HG02938 (cell line): ENCODE results near the gene MATN4.

Experiments used
- ATAC-seq: cut with Tn5 transposase; IDR thresholded peaks from one replicate; pipeline ENCODE4 v1.9.1; 2021; ENCODE audit warnings: mild to moderate bottlenecking, moderate library complexity; ENCODE audit not compliant: unreplicated experiment

Gene MATN4

DNA sequence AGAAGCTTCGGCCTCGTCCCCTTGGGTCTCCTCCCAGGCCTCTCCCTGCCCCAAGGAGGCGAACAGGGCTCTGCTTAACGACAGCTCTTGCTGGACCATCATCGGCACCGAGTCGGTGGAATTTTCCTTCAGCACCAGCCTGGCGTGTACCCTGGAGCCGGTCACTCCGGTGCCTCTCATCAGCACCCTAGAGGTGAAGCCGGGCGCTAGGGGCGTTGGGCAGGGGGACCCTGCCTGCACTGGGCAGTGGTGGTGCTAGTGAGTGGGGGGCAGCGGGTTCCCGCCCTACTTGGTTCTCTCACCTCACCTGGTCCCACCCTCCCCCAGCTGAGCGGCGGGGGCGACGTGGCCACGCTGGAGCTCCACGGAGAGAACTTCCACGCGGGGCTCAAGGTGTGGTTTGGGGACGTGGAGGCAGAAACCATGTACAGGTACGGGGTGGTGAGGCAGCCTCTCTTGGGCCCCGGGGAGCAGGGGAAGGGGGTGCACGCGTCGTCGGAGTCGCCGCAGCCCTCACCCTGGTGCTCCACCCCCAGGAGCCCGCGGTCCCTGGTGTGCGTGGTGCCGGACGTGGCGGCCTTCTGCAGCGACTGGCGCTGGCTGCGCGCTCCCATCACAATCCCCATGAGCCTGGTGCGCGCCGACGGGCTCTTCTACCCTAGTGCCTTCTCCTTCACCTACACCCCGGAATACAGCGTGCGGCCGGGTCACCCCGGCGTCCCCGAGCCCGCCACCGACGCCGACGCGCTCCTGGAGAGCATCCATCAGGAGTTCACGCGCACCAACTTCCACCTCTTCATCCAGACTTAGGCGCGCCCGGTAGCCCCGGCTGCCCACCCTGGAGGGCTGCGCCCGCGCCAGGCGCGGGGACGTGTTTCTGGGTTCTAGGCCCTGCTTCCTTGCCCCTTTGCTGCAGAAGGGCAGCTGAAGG lies 8.3 kb upstream of the MATN4 start:
- ATAC-seq: no peak

DNA sequence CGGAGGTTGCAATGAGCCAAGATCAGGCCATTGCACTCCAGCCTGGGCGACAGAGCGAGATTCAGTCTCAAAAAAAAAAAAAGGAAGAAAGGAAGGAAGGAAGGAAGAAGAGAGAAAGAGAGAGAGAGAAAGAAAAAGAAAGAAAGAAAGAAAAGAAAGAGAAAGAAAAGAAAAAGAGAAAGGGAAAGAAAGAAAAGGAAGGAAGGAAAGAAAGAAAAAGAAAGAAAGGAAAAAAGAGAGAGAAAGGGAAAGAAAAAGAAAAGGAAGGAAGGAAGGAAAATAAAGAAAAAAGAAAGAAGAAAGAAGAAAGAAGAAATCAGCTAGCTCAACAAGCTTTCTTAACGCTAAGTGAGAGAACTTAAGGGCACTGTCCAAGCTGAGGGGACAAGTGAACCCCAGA lies 7.6 kb upstream of the MATN4 start:
- no peak for ATAC-seq

DNA sequence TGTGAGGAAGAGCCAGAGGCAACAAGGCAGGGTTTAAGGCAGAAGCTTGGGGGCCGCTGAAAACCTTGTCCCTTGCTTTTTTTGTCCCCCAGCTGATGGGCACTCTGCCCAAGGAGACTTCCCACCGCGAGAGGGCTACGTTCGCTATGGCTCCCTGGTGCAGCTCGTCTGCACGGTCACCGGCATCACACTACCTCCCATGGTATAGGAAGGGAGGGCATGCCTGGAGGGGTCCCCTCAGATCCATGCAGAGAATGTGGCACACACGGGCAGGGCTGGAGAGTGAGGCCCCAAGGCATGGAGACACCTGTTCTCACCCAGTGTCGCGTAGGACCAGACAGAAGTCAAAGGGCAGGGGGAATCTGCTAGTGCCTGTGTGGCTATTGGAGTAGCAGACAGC lies 5.8 kb upstream of the MATN4 start:
- no peak for ATAC-seq

DNA sequence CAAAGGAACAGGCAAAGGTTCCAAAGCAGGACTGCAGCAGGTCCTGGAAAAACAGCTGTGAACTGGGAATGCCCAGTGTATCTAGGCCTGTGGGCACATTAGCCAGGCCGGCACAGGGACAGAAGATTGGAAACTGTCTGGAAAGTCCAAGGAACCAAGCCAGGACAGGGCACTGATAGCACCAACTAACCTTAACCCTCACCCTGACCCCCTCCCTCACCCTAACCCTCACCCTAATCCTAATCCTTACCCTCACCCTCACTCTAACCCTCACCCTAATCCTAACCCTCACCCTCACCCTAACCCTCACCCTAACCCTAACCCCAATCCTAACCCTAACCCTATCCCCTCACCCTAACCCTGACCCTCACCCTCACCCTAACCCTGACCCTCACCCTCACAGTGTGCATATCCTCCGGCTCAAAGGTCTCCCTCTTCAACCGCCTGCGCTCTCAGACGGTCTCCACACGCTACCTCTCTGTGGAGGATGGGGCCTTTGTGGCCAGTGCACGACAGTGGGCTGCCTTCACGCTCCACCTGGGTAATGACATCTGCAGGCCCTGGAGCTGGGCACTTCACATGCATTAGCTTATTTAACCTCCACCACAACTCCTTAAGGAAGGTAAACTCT lies 5.1 kb upstream of the MATN4 start:
- ATAC-seq: no peak

GRCh38 chr20:45312241-45312640 lies 4.1 kb upstream of the MATN4 start:
- ATAC-seq: no peak

- ATAC-seq: no peak
These were observed 3.6 kb upstream of the MATN4 start for GRCh38 chr20:45311589-45312211.

DNA sequence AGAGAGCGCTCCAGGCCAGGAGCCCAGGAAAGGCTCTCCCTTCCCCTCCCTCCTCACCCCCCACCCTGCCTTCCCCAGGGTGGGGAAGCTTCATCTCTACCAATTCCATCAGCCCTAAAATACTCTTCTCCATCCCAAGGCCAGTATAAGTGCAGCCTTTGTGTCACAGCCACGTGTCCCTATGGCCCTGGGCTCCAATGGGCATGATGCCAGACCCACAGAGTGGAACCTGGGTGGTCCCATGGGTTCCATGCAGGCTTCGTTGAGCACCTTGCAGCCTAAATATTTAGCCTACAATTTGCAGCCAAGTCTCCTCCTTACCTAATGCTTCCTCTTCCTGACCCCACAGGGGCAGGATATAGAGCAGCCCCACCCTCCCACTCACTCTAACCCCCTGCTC lies 976 bp upstream of the MATN4 start:
- ATAC-seq: no peak

- no peak for ATAC-seq
These were observed 941 bp downstream of the MATN4 start for GRCh38 chr20:45307076-45307640.

- ATAC-seq: no peak
These were observed 1.6 kb downstream of the MATN4 start, which contains the start of gene RBPJL for GRCh38 chr20:45306431-45306982. RBPJL (plus strand) TSS chr20:45306840; CDS start chr20:45306923, 83 bp downstream.

GRCh38 chr20:45305262-45305661 lies 2.8 kb downstream of the MATN4 start:
- no peak for ATAC-seq

DNA sequence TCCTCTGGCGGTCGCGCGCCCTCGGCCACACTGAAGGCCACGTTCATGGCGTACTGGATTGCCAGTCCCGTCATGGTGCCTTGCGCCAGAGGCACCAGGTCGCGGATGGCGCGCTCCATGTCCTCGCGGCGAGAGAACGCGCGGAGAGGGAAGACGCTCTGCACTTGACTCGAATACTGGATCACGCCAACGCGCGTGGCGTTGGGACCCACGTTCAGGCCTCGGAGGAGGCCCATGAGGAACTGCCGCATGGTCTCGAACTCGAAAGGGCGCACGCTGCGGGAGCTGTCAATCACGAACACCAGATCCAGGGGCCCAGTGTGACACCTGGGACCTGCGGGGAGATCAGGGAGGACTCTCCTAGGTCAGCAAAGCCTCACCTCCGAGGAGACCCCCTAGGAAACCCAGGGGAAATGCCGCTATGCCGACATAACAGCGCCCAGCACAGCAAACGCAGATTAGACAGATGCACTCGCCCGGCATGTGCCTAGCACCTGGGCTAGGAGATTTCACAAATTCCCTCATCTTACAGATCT lies 3.6 kb downstream of the MATN4 start:
- ATAC-seq: no peak

GRCh38 chr20:45303586-45304463 lies 4.3 kb downstream of the MATN4 start:
- ATAC-seq: no peak

- no peak for ATAC-seq
These were observed 6.3 kb downstream of the MATN4 start for GRCh38 chr20:45301824-45302271.

DNA sequence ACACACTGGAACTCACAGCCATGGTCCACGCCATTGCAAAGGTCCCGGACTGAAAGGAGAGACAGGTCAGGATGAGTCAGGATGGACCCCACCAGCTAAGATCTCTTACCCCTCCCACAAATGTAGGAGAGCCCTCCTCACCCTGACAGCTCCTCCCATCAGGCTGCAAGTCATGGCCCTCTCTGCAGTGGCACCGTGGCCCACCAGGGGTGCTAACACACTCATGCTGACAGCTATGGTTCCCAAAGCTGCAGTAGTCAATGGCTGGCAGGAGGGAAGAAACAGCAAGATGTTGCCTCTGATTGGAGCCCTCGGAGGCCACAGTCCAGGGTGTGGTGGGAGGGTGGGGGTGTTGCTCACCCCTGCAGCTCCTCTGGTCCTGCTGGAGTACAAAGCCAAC lies 7.1 kb downstream of the MATN4 start:
- ATAC-seq: no peak

DNA sequence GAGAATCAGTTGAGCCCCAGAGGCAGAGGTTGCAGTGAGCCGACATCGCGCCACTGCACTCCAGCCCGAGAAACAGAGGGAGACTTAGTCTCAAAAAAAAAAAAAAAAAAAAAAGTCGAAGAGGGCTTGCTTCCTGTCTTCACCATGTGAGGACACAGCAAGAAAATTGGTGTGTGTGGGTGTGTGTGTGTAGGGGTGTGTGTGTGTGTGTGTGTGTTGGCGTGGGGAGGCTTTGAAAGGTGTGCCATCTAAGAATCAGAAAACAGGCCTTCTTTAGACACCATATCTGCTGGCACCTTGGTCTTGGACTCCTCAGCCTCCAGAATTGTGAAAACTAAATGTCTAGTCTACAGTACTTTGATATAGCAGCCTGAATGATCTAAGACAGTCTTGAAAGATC lies 8.3 kb downstream of the MATN4 start:
- no peak for ATAC-seq

DNA sequence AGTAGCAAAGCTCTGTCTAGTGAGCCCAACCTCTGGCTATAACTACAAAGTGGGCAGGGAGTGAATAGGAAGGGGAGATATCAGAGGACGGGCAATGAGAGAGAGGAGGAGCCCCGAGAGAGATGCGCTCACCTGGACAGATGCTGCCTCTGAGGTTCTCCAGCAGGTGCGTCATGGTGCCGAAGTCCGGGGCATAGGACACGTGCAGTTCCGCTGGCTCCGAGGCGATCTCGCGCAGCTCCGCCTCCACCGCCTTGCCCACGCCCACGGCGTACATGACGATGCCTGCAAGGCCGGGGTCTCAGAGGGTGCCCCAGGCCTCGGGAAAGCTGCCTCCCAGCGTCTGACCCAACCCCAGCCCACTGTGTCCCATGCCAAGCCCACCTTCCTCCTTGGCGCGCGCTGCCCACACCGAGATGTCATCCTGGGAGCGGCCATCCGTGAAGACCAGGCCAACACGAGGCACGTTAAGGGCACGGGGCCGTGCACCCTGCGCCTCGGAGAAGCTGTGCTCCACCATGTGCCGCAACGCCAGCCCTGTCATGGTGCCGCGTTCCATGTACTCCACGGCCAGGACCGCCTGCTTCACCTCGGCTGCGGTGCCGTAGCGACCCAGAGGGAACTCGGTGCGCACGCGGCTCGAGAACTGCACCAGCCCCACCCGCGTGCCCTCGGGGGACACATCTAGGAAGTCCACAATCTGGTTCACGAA lies 10.2 kb downstream of the MATN4 start:
- no peak for ATAC-seq

- ATAC-seq: no peak
These were observed 13.4 kb downstream of the MATN4 start for GRCh38 chr20:45294659-45295058.

- ATAC-seq: no peak
These were observed 14.1 kb downstream of the MATN4 start for GRCh38 chr20:45294003-45294368.
